ENCODE measurements around the gene SLC39A1. TPM values are rescaled to one million over a fixed set of nuclear protein-coding genes. Genes with fewer than 3 reads are reported as not detected.

SLC39A1 gene
- total and polyA plus RNA-seq, 2 experiments from 2014 or later, result 87.3 to 220 TPM

GRCh38 chr1:153945131-153945794 lies 18.1 kb downstream of the SLC39A1 start:
- H3K27ac ChIP-seq (ENCODE audit: low read depth), result no peak overlapping the region
- H3K4me1 Mint-ChIP-seq, result peaks cover 18% of the 10 kb centered on the region
- peaks cover 44% of the 10 kb centered on the region for H3K36me3 Mint-ChIP-seq (ENCODE audit: low read depth)
- DNase-seq (ENCODE audit: low spot score) (peak; percentile 37), ATAC-seq (peak; percentile 5)
- H3K27ac Mint-ChIP-seq, result peak overlapping the region; percentile 73
- H3K4me3 Mint-ChIP-seq, result peak overlapping the region; percentile 87
- H3K9me3 Mint-ChIP-seq, result no peaks in the 10 kb centered on the region; the same call in 2 of the 3 replicates
- peaks cover 17% of the 10 kb centered on the region for H3K27me3 Mint-ChIP-seq (ENCODE audit: insufficient read depth, low read depth, poor library complexity)
- peaks cover 5% of the 10 kb centered on the region; the same call in 1 of the 2 replicates for H3F3A ChIP-seq (replicated peaks; ENCODE audit: low read depth)
- peak overlapping the region; percentile 99 for H3K4me2 ChIP-seq
- H2AFZ ChIP-seq, result peak overlapping the region; percentile 72; the same call in 1 of the 2 replicates
- 0 out of 2 replicates have a peak, but pooled peaks cover 5% of the 10 kb centered on the region for H4K20me1 ChIP-seq (replicated peaks; ENCODE audit: insufficient read depth)
- H3K36me3 ChIP-seq (ENCODE audit: insufficient read depth), result peaks cover 10% of the 10 kb centered on the region; the same call in 1 of the 2 replicates
- H3K4me3 ChIP-seq, result peak overlapping the region; percentile 95
- no peaks in the 10 kb centered on the region for H3K27me3 ChIP-seq (ENCODE audit: insufficient read depth)
- 0 out of 2 replicates have a peak, but pooled peaks have one; percentile 10 for TF ChIP-seq ETS1 (IDR thresholded peaks at IDR 0.05)
- TF ChIP-seq EZH2phosphoT487 (IDR thresholded peaks at IDR 0.05; ENCODE audit: unreplicated experiment), result no peak
- no peaks in the 10 kb centered on the region for H3K9me2 ChIP-seq (ENCODE audit: insufficient read depth)
- H3K4me1 ChIP-seq (ENCODE audit: insufficient read depth), result peaks cover 10% of the 10 kb centered on the region; the same call in 1 of the 2 replicates
- H3K79me2 ChIP-seq (replicated peaks; ENCODE audit: insufficient read depth), result peaks cover 17% of the 10 kb centered on the region

GRCh38 chr1:153944827-153945117 lies 18.6 kb downstream of the SLC39A1 start:
- Histone ChIP-seq H3K27ac (ENCODE audit: low read depth) (no peak overlapping the region), H3K9me2 (ENCODE audit: insufficient read depth) (no peaks in the 10 kb centered on the region), H3F3A (replicated peaks; ENCODE audit: low read depth) (peaks cover 5% of the 10 kb centered on the region; the same call in 1 of the 2 replicates), H3K4me3 (peak overlapping the region; percentile 95), H2AFZ (no peak overlapping the region), H4K20me1 (replicated peaks; ENCODE audit: insufficient read depth) (0 out of 2 replicates have a peak, but pooled peaks cover 3% of the 10 kb centered on the region), H3K4me2 (peak overlapping the region; percentile 99), H3K36me3 (ENCODE audit: insufficient read depth) (0 out of 2 replicates have a peak, but pooled peaks cover 7% of the 10 kb centered on the region), H3K79me2 (replicated peaks; ENCODE audit: insufficient read depth) (peaks cover 16% of the 10 kb centered on the region), H3K27me3 (ENCODE audit: insufficient read depth) (no peaks in the 10 kb centered on the region), H3K4me1 (ENCODE audit: insufficient read depth) (peaks cover 10% of the 10 kb centered on the region; the same call in 1 of the 2 replicates)
- H3K27ac Mint-ChIP-seq, result no peak overlapping the region
- DNase-seq (ENCODE audit: low spot score) (no peak), ATAC-seq (no peak)
- H3K36me3 Mint-ChIP-seq (ENCODE audit: low read depth), result peaks cover 44% of the 10 kb centered on the region
- TF ChIP-seq REST (IDR thresholded peaks at IDR 0.05; ENCODE audit: unreplicated experiment) (no peak), POLR2AphosphoS5 (IDR thresholded peaks at IDR 0.05; ENCODE audit: low read depth) (no peak), CTCF (conservative IDR thresholded peaks at IDR 0.05; ENCODE audit: low read depth in 2 of 2) (no peak), STAT1 (IDR thresholded peaks at IDR 0.05; ENCODE audit: unreplicated experiment) (no peak), EZH2 (IDR thresholded peaks at IDR 0.05; ENCODE audit: low read depth, unreplicated experiment) (no peak)
- peaks cover 17% of the 10 kb centered on the region for H3K27me3 Mint-ChIP-seq (ENCODE audit: insufficient read depth, low read depth, poor library complexity)
- H3K4me3 Mint-ChIP-seq, result peak overlapping the region; percentile 87
- no peaks in the 10 kb centered on the region; the same call in 2 of the 3 replicates for H3K9me3 Mint-ChIP-seq
- peaks cover 18% of the 10 kb centered on the region for H3K4me1 Mint-ChIP-seq
